Activated T-cell treated with anti-CD3 and anti-CD28 coated beads, Interleukin-2, amount 50 U/mL, for 72 hours (primary cell): Measurements from ENCODE around the gene PCDHGA1. TPM values are rescaled to one million over a fixed set of nuclear protein-coding genes. Genes with fewer than 3 reads are reported as not detected.

ENCODE experiments used
- ATAC-seq, 2 donors: fragments of 150-1000 bp; cut with Tn5 transposase; replicated peaks in 1 of 2; 2 replicates each; pipeline ENCODE4 v1.10.0; 2021; ENCODE audit warnings: moderate library complexity in 2 of 2, mild to moderate bottlenecking in 1 of 2
- DNase-seq, 2 donors: peaks; one replicate each; pipeline ENCODE4 v3.0.0; 2021 to 2022; ENCODE audit warnings: mixed read lengths in 1 of 2
- H3K27ac Mint-ChIP-seq: one replicate; pipeline ENCODE4 v1.8.0; 2022; ENCODE audit warnings: mild to moderate bottlenecking, moderate library complexity, mixed read lengths
- H3K27me3 Mint-ChIP-seq: one replicate; pipeline ENCODE4 v1.8.0; 2022; ENCODE audit warnings: low read depth, mixed read lengths
- H3K36me3 Mint-ChIP-seq, 2 donors: one replicate each; pipeline ENCODE4 v1.8.0; 2022; ENCODE audit warnings: mixed read lengths in 2 of 2, mild to moderate bottlenecking in 1 of 2; ENCODE audit not compliant: insufficient read depth in 2 of 2
- H3K4me1 Mint-ChIP-seq: one replicate; pipeline ENCODE4 v1.8.0; 2022; ENCODE audit warnings: low read depth, mixed read lengths
- H3K4me3 Mint-ChIP-seq, 2 donors: one replicate each; pipeline ENCODE4 v1.8.0; 2022; ENCODE audit warnings: mild to moderate bottlenecking in 2 of 2, mixed read lengths in 2 of 2, moderate library complexity in 2 of 2
- H3K9me3 Mint-ChIP-seq, 2 donors: one replicate each; pipeline ENCODE4 v1.8.0; 2022; ENCODE audit warnings: mixed read lengths in 2 of 2
- total RNA-seq, 2 donors: library from RNA; stranded (reverse); gene quantifications; one replicate each; pipeline ENCODE4 v1.2.3, GENCODE V29; 2022

PCDHGA1 gene
- total RNA-seq, 2 donors from 2014 or later = 0.05 TPM

DNA sequence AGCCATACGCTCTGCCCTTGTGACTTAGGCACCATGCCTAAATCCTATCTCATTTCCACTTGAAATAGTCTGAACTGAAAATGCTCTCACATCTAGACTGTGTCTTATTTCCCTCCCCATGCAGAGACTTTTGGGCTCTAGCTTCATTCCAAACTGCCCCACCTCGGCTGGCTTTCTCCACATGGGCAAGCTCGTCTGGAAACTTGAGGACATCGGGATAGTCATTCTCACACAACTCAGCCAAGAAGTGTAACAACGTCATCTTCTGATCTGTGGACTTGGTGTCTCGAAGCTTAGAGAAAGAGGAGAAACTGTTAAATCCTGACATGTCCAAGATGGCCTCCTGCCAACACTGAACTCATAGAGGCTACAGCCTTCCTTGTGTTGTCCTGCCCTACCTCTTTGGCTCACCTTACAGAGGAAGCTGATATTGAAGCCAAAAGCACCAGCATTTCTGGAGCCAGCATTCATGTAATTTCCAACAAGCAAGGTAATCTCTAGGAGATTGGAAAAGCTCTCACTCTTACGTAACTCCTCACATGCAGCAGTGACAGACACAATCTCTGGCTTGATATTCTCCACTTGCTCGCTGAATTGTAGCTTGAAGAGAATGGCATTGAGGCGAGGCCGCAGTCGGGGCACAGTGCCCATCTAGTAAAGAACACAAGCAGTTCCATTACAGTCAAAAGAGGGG, 198.1 kb downstream of the PCDHGA1 start:
- no peak for DNase-seq
- H3K9me3 Mint-ChIP-seq = no peaks in the 10 kb centered on the region
- no peaks in the 10 kb centered on the region for H3K27me3 Mint-ChIP-seq
- no peak for ATAC-seq
- H3K36me3 Mint-ChIP-seq = peaks cover 5 to 28% of the 10 kb centered on the region in 2 donors
- H3K27ac Mint-ChIP-seq = peak overlapping the region; percentile 36
- peaks cover 3% of the 10 kb centered on the region for H3K4me1 Mint-ChIP-seq
- no peak overlapping the region for H3K4me3 Mint-ChIP-seq

DNA sequence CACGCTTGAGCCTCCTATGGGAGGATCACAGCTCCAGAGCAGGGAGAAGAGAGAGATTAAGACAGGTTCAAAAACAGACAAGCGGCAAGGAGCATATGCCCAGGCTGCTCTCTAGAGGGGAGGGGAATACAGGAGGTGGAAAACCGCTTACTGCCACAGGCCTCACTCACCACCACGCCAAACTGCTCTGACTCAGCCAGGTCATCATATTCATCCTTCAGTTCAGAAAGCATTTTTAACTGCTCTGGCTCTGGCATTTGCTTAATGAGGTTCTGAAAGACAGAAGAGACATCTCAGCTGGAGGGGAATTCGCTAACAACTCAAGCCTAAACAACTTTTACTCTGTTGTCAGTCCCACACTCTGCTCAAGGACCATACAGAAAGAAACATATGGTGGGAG, 198.7 kb downstream of the PCDHGA1 start:
- peak overlapping the region; percentile 36 for H3K27ac Mint-ChIP-seq

GRCh38 chr5:141529873-141530272, 199.6 kb downstream of the PCDHGA1 start:
- H3K36me3 Mint-ChIP-seq = peaks cover 5 to 29% of the 10 kb centered on the region in 2 donors

More for the DNA sequence above, 198.7 kb downstream of the PCDHGA1 start:
- no peak for DNase-seq
- Mint-ChIP-seq H3K36me3 (peaks cover 5 to 28% of the 10 kb centered on the region in 2 donors), H3K4me3 (no peak overlapping the region), H3K4me1 (peaks cover 3% of the 10 kb centered on the region), H3K27me3 (no peaks in the 10 kb centered on the region), H3K9me3 (no peaks in the 10 kb centered on the region)
- peak in 1 of 2 donors; percentile 21 for ATAC-seq

DNA sequence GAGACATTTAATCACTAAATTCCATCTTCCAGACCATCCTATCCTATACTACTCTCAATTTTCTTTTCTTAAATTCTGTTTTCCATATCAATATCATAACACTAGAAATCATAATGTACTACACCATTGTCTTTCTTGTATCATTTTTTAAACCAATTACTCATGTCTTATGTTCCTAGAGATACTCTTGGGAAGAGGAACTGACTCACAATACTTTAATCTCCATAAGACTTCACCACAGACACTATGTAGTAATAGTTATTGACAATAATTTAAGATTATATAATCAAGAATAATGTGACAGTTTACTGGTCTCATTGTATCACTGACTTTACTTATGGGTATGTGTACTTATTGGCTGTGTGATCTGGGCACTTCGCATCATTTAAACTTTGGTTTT, 202.4 kb downstream of the PCDHGA1 start:
- Mint-ChIP-seq H3K27me3 (no peaks in the 10 kb centered on the region), H3K4me3 (no peak overlapping the region), H3K4me1 (no peaks in the 10 kb centered on the region), H3K27ac (no peak overlapping the region), H3K36me3 (peaks cover 4 to 24% of the 10 kb centered on the region in 2 donors), H3K9me3 (no peaks in the 10 kb centered on the region)
- ATAC-seq = no peak
- no peak for DNase-seq

More at GRCh38 chr5:141529873-141530272, 199.6 kb downstream of the PCDHGA1 start:
- no peak overlapping the region for H3K27ac Mint-ChIP-seq
- DNase-seq (no peak), ATAC-seq (no peak)
- no peaks in the 10 kb centered on the region for H3K9me3 Mint-ChIP-seq
- peaks cover 3% of the 10 kb centered on the region for H3K4me1 Mint-ChIP-seq
- no peaks in the 10 kb centered on the region for H3K27me3 Mint-ChIP-seq
- no peak overlapping the region for H3K4me3 Mint-ChIP-seq

- ATAC-seq (no peak), DNase-seq (no peak)
- H3K36me3 Mint-ChIP-seq = peaks cover 3 to 18% of the 10 kb centered on the region in 2 donors
- H3K27me3 Mint-ChIP-seq = no peaks in the 10 kb centered on the region
- no peak overlapping the region for H3K27ac Mint-ChIP-seq
- H3K4me1 Mint-ChIP-seq = no peaks in the 10 kb centered on the region
- no peak overlapping the region for H3K4me3 Mint-ChIP-seq
- H3K9me3 Mint-ChIP-seq = no peaks in the 10 kb centered on the region
Observed at GRCh38 chr5:141533897-141534296, 203.6 kb downstream of the PCDHGA1 start.

GRCh38 chr5:141534492-141535213, 204.3 kb downstream of the PCDHGA1 start:
- H3K4me3 Mint-ChIP-seq = no peak overlapping the region
- no peaks in the 10 kb centered on the region for H3K9me3 Mint-ChIP-seq
- DNase-seq (no peak), ATAC-seq (no peak)
- peaks cover 3 to 18% of the 10 kb centered on the region in 2 donors for H3K36me3 Mint-ChIP-seq
- no peaks in the 10 kb centered on the region for H3K27me3 Mint-ChIP-seq
- H3K27ac Mint-ChIP-seq = peak overlapping the region; percentile 82
- no peaks in the 10 kb centered on the region for H3K4me1 Mint-ChIP-seq

GRCh38 chr5:141543053-141543452, 212.7 kb downstream of the PCDHGA1 start:
- Mint-ChIP-seq H3K4me3 (no peak overlapping the region), H3K27me3 (no peaks in the 10 kb centered on the region), H3K4me1 (peaks cover 9% of the 10 kb centered on the region), H3K36me3 (peaks cover 6 to 26% of the 10 kb centered on the region in 2 donors), H3K27ac (no peak overlapping the region), H3K9me3 (peaks cover 4 to 5% of the 10 kb centered on the region in 2 donors)
- DNase-seq (no peak), ATAC-seq (no peak)

DNA sequence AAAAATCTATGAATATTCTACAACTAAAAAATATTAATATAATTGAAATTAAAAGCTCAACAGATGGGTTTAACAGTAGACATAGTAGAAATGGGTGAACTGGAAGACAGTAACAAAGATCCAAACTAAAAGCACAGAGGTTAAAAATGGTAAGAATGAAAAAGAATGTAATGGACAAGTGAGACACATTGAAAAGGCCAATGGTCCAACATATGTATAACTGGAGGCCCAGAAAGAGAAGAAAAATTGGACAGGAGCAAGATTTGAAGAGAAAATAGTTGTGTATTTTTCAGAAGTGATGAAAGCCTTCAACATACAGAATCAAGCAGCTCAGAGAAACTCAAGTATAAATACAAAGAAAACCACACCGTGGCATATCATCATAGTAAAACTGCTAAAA, 217.2 kb downstream of the PCDHGA1 start:
- Mint-ChIP-seq H3K4me1 (peaks cover 30% of the 10 kb centered on the region), H3K4me3 (no peak overlapping the region), H3K27ac (peak overlapping the region; percentile 14), H3K36me3 (peaks cover 11 to 49% of the 10 kb centered on the region in 2 donors), H3K9me3 (peaks cover 5 to 6% of the 10 kb centered on the region in 2 donors), H3K27me3 (no peaks in the 10 kb centered on the region)
- DNase-seq (no peak), ATAC-seq (no peak)

GRCh38 chr5:141547921-141548320, 217.6 kb downstream of the PCDHGA1 start:
- no peak for ATAC-seq
- H3K27ac Mint-ChIP-seq = no peak overlapping the region
- peaks cover 31% of the 10 kb centered on the region for H3K4me1 Mint-ChIP-seq
- no peak overlapping the region for H3K4me3 Mint-ChIP-seq
- DNase-seq = no peak
- H3K9me3 Mint-ChIP-seq = peaks cover 5 to 6% of the 10 kb centered on the region in 2 donors
- H3K36me3 Mint-ChIP-seq = peaks cover 11 to 47% of the 10 kb centered on the region in 2 donors
- no peaks in the 10 kb centered on the region for H3K27me3 Mint-ChIP-seq

- no peak overlapping the region for H3K4me3 Mint-ChIP-seq
- DNase-seq (peak; percentile 68 to 82), ATAC-seq (peak; percentile 72 to 83)
- H3K4me1 Mint-ChIP-seq = peaks cover 21% of the 10 kb centered on the region
- peaks cover 5 to 15% of the 10 kb centered on the region in 2 donors for H3K36me3 Mint-ChIP-seq
- no peaks in the 10 kb centered on the region for H3K27me3 Mint-ChIP-seq
- no peaks in the 10 kb centered on the region for H3K9me3 Mint-ChIP-seq
- H3K27ac Mint-ChIP-seq = peak overlapping the region; percentile 86
Observed at GRCh38 chr5:141557681-141558136, 227.4 kb downstream of the PCDHGA1 start.

DNA sequence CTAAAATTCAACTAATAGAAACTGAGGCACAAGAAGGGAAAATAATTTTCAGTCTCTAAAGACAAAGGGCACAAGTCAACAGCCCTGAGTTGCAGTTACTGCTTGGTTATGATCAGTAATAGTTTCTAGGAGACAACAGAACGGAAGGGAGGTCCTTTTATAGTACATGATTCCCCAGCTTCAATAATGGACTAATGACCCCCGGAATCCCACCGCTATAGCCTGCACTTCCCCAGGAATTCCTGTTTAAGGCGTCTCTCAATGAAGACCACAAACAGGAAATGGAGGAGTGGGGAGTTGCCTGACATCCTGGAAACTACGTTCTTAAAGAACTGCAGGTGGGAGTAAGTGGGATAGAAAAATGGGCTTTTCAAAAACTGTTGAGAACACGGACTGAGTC, 227.8 kb downstream of the PCDHGA1 start:
- peaks cover 21% of the 10 kb centered on the region for H3K4me1 Mint-ChIP-seq
- H3K9me3 Mint-ChIP-seq = no peaks in the 10 kb centered on the region

GRCh38 chr5:141559461-141559860, 229.1 kb downstream of the PCDHGA1 start:
- peaks cover 30% of the 10 kb centered on the region for H3K4me1 Mint-ChIP-seq
- ATAC-seq (no peak), DNase-seq (no peak)
- H3K27ac Mint-ChIP-seq = peak overlapping the region; percentile 20
- no peak overlapping the region for H3K4me3 Mint-ChIP-seq
- H3K27me3 Mint-ChIP-seq = no peaks in the 10 kb centered on the region
- no peaks in the 10 kb centered on the region for H3K9me3 Mint-ChIP-seq
- H3K36me3 Mint-ChIP-seq = peaks cover 7 to 31% of the 10 kb centered on the region in 2 donors

More for the DNA sequence above, 227.8 kb downstream of the PCDHGA1 start:
- ATAC-seq (peak; percentile 22 to 25), DNase-seq (no peak)
- Mint-ChIP-seq H3K27me3 (no peaks in the 10 kb centered on the region), H3K4me3 (no peak overlapping the region), H3K36me3 (peaks cover 7 to 20% of the 10 kb centered on the region in 2 donors), H3K27ac (peak overlapping the region; percentile 86)

DNA sequence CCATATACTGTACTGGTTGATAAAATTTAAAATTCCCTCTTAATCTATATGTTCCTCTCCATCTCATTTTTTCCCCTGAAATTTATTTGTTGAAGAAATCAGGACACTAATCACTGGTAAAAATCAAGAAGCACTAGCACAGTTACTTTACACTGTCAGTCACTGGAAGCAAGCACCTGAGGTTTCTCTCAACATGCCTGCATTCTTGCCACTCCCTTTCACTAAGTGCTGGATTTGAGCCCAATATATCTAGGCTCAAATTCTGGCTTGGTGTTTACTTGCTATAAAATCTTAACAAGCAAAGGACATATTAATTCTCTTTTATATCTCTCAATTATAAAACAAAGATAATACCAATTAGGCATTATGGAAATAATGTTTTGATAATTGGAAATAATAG, 229.8 kb downstream of the PCDHGA1 start:
- Mint-ChIP-seq H3K4me3 (no peak overlapping the region), H3K9me3 (no peaks in the 10 kb centered on the region), H3K27ac (peak overlapping the region; percentile 61), H3K27me3 (no peaks in the 10 kb centered on the region), H3K4me1 (peaks cover 33% of the 10 kb centered on the region), H3K36me3 (peaks cover 7 to 33% of the 10 kb centered on the region in 2 donors)
- no peak for ATAC-seq
- no peak for DNase-seq
